A549 (cell line): ENCODE measurements around the gene NRXN3. TPM values are rescaled to one million over a fixed set of nuclear protein-coding genes. Genes with fewer than 3 reads are reported as not detected.

Experiments
- ATAC-seq, 2 experiments: fragments of 200-7000 bp in 1 of 2; fragments of >200 bp in 1 of 2; cut with Nextera tagmentation in 1 of 2; cut with Tn5 transposase in 1 of 2; 3 replicates each; pipeline versions ENCODE4 v1.8.0 to v1.9.1; 2018 to 2020; ENCODE audit warnings: mild to moderate bottlenecking in 1 of 2, moderate library complexity in 1 of 2
- CTCF ChIA-PET: fragments of 300-600 bp; sonication (Branson Sonifier 250); formaldehyde crosslinking; extraction: SDS; loops from one replicate; lab custom pipeline; 2021; ENCODE audit warnings: antibody characterized with exemption, inconsistent platforms; lab: Yijun Ruan, JAX
- POLR2A ChIA-PET: fragments of 350-600 bp; formaldehyde crosslinking; extraction: SDS; loops from one replicate; lab custom pipeline; 2021; ENCODE audit warnings: antibody characterized with exemption, inconsistent platforms; lab: Yijun Ruan, JAX
- DNase-seq, 2 experiments: peaks; one replicate each; pipeline versions ENCODE4 v3.0.0 to v3.0.0-alpha.2; 2011 to 2016; ENCODE audit warnings: low read depth in 1 of 2, low spot score in 1 of 2
- FAIRE-seq: peaks from 2 replicates; lab custom pipeline; 2011; peaks lifted over from hg19 to GRCh38; lab: Jason Lieb, UNC
- H3K27ac ChIP-seq, 2 experiments: fragments of >200 bp; sonication (Bioruptor Twin); formaldehyde crosslinking; 3 replicates each; pipeline ENCODE4 v1.5.1; 2016 to 2017
- H3K4me1 ChIP-seq: fragments of >200 bp; sonication (Bioruptor Twin); formaldehyde crosslinking; 3 replicates; pipeline ENCODE4 v1.6.1; 2016
- H3K4me2 ChIP-seq: fragments of >200 bp; sonication (Bioruptor Twin); formaldehyde crosslinking; 3 replicates; pipeline ENCODE4 v1.6.1; 2016
- H3K4me3 ChIP-seq: fragments of >200 bp; sonication (Bioruptor Twin); formaldehyde crosslinking; 3 replicates; pipeline ENCODE4 v1.5.1; 2016
- H3K9me3 ChIP-seq: fragments of >200 bp; sonication (Bioruptor Twin); formaldehyde crosslinking; 3 replicates; pipeline ENCODE4 v1.6.1; 2016
- CBX2 ChIP-seq: fragments of 200-600 bp; sonication (generic); IDR thresholded peaks from 2 replicates; pipeline ENCODE4 v1.6.1; 2016; ENCODE audit warnings: low read depth, mild to moderate bottlenecking, borderline replicate concordance
- CBX8 ChIP-seq: fragments of 200-600 bp; sonication (generic); IDR thresholded peaks from 2 replicates; pipeline ENCODE4 v1.6.1; 2016
- CEBPB ChIP-seq, 2 experiments: fragments of >200 bp in 1 of 2; sonication (Bioruptor Twin) in 1 of 2; formaldehyde crosslinking in 1 of 2; IDR thresholded peaks; 2 replicates each; pipeline ENCODE4 v1.6.1; 2012 to 2016
- CHD4 ChIP-seq: fragments of 200-600 bp; sonication (generic); IDR thresholded peaks from 2 replicates; pipeline ENCODE4 v1.6.1; 2016; ENCODE audit warnings: antibody characterized with exemption, mild to moderate bottlenecking, borderline replicate concordance
- EHF ChIP-seq: fragments of 250-450 bp; sonication (Bioruptor Pico); IDR thresholded peaks from 2 replicates; pipeline ENCODE4 v1.5.0; 2020; ENCODE audit warnings: mild to moderate bottlenecking
- EHMT2 ChIP-seq: fragments of 200-600 bp; sonication (generic); IDR thresholded peaks from 2 replicates; pipeline ENCODE4 v1.6.1; 2016; ENCODE audit warnings: antibody characterized with exemption, low read depth, mild to moderate bottlenecking, moderate library complexity
- EP300 ChIP-seq, 2 experiments: fragments of >200 bp; sonication (Bioruptor Twin); formaldehyde crosslinking; IDR thresholded peaks; 2 replicates in 1 of 2; 3 replicates in 1 of 2; pipeline ENCODE4 v1.6.1; 2016 to 2017
- ESRRA ChIP-seq: fragments of 150-350 bp; IDR thresholded peaks from 2 replicates; pipeline ENCODE4 v1.6.1; 2014; ENCODE audit warnings: mild to moderate bottlenecking, low read length, borderline replicate concordance
- FOXS1 ChIP-seq: fragments of 250-450 bp; sonication (Bioruptor Pico); IDR thresholded peaks from 2 replicates; pipeline ENCODE4 v1.5.0; 2020; ENCODE audit warnings: mild to moderate bottlenecking, moderate library complexity
- GATA3 ChIP-seq: IDR thresholded peaks from 2 replicates; pipeline ENCODE4 v1.6.1; 2012; ENCODE audit warnings: borderline replicate concordance
- HDAC2 ChIP-seq: fragments of 200-600 bp; sonication (generic); IDR thresholded peaks from 2 replicates; pipeline ENCODE4 v1.6.1; 2016
- HEYL ChIP-seq: fragments of 250-450 bp; sonication (Bioruptor Pico); IDR thresholded peaks from 2 replicates; pipeline ENCODE4 v1.8.0; 2021; ENCODE audit warnings: mild to moderate bottlenecking, moderate library complexity
- HOXB13 ChIP-seq: fragments of 250-450 bp; sonication (Bioruptor Pico); IDR thresholded peaks from 2 replicates; pipeline ENCODE4 v1.5.0; 2020; ENCODE audit warnings: low read depth, mild to moderate bottlenecking, moderate library complexity
- JUNB ChIP-seq: fragments of >200 bp; sonication (Bioruptor Twin); formaldehyde crosslinking; IDR thresholded peaks from 2 replicates; pipeline ENCODE4 v1.6.1; 2016
- NFE2L2 ChIP-seq: fragments of 150-350 bp; conservative IDR thresholded peaks from 2 replicates; pipeline ENCODE4 v1.6.1; 2014; ENCODE audit warnings: low read length
- POLR2A ChIP-seq: IDR thresholded peaks from 2 replicates; pipeline ENCODE4 v1.6.1; 2012; ENCODE audit warnings: mild to moderate bottlenecking, low read length
- POLR2AphosphoS2 ChIP-seq: conservative IDR thresholded peaks from 2 replicates; pipeline ENCODE4 v1.6.1; 2012; ENCODE audit warnings: low read length, improper control_type of control experiment, inconsistent platforms
- RAD21 ChIP-seq, 2 experiments: fragments of >200 bp in 1 of 2; sonication (Bioruptor Twin) in 1 of 2; formaldehyde crosslinking in 1 of 2; IDR thresholded peaks in 1 of 2; conservative IDR thresholded peaks in 1 of 2; 2 replicates in 1 of 2; 3 replicates in 1 of 2; pipeline ENCODE4 v1.6.1; 2012 to 2018; ENCODE audit warnings: inconsistent platforms in 1 of 2
- RCOR1 ChIP-seq: fragments of 150-350 bp; IDR thresholded peaks from 2 replicates; pipeline ENCODE4 v1.6.1; 2014; ENCODE audit warnings: antibody characterized with exemption, low read length, low read depth
- REST ChIP-seq: fragments of 200-600 bp; sonication (generic); IDR thresholded peaks from 2 replicates; pipeline ENCODE4 v1.6.1; 2016; ENCODE audit warnings: antibody characterized with exemption, mild to moderate bottlenecking, moderate library complexity
- RNF2 ChIP-seq: fragments of 200-600 bp; sonication (generic); IDR thresholded peaks from 2 replicates; pipeline ENCODE4 v1.6.1; 2016; ENCODE audit warnings: low read depth, mild to moderate bottlenecking, antibody characterized with exemption, moderate library complexity, borderline replicate concordance
- SREBF2 ChIP-seq: fragments of 450-650 bp; IDR thresholded peaks from 2 replicates; pipeline ENCODE4 v1.6.1; 2014; ENCODE audit warnings: mild to moderate bottlenecking, moderate library complexity
- ZFP36 ChIP-seq: fragments of 450-650 bp; IDR thresholded peaks from 2 replicates; pipeline ENCODE4 v1.6.1; 2014; ENCODE audit warnings: borderline replicate concordance; ENCODE audit not compliant: partially characterized antibody
- ZNF302 ChIP-seq: fragments of 250-450 bp; sonication (Bioruptor Pico); IDR thresholded peaks from 2 replicates; pipeline ENCODE4 v1.9.0; 2021; ENCODE audit warnings: inconsistent platforms, mild to moderate bottlenecking, moderate library complexity
- ZSCAN20 ChIP-seq: fragments of 250-450 bp; sonication (Bioruptor Pico); IDR thresholded peaks from 2 replicates; pipeline ENCODE4 v1.8.0; 2022; ENCODE audit warnings: mild to moderate bottlenecking, moderate library complexity
- WGBS: methylation state at CpG from one replicate; pipeline ENCODE4 v1.1.6; 2017; ENCODE audit errors: missing lambda C conversion rate; 5-methylcytosine and 5-hydroxymethylcytosine counted together
- polyA plus RNA-seq, 4 experiments: library from polyadenylated mRNA; depleted of rRNA in 3 of 4; stranded (reverse); fragments of >200 nt; fragmentation: RNase III in 1 of 4; extraction: RNeasy Plus Mini Kit Qiagen cat#74134 plus additional on column Dnase treatment in 1 of 4; gene quantifications; 2 replicates in 3 of 4; 3 replicates in 1 of 4; pipeline ENCODE4 v1.2.3, GENCODE V29; 2011 to 2017
- TF ChIP-seq, protein P1 (sequence below): fragments of 250-450 bp; sonication (Bioruptor Pico); IDR thresholded peaks from 2 replicates; pipeline ENCODE4 v1.5.0; 2020; ENCODE audit warnings: low read depth, mild to moderate bottlenecking, moderate library complexity

Gene NRXN3
- polyA plus RNA-seq, 2 of the 4 experiments (the other 2 are of a cell fraction): 0.62 to 2.3 TPM

DNA sequence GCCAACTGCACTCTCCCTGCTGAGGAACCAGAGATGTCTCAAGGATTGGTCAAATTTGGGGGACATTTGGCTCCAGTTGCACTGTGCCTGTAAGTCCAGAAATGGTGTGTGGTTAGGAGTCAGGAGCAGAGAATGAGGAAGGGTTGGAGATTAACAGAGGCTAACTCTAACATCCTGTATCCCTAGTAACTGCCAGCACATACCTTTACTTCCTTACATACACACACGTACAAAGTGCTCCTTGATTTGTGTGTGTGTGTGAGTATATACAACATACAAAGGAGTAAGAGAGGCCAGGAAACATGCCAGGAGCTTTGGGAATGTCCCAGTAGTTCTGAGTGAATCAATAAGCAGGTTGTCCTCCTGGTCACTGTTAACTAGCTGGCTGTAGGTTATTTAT, 39.8 kb upstream of the NRXN3 start:
- CTCF ChIA-PET: no interaction called here
- 81% methylated on average over 1 of the region's 1 CpG for WGBS
- POLR2A ChIA-PET: no interaction called here

DNA sequence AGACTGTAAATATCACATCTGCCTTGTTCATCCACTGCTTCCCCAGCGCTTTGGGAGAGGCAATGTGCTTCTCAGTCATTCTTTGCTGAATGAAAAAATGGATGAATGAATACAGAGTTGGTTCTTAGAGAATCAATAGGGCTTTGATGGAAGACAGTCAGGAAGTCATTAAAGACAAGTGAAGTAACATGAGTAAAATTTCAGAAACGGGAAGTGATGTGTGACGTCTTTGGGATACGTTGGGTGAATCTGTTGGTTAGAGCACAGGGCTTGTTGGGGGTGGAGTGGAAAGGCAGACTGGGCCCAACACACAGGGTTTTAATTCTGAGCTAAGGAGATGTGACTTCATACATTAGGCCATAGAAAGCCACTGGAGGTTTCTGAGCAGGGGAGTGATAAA, 39.0 kb upstream of the NRXN3 start:
- Histone ChIP-seq H3K4me3 (no peak overlapping the region), H3K9me3 (no peaks in the 10 kb centered on the region), H3K27ac (no peak overlapping the region)
- WGBS: 68% methylated on average over 4 of the region's 4 CpGs
- ChIA-PET CTCF (no interaction called here), POLR2A (no interaction called here)
- ATAC-seq (no peak), DNase-seq (no peak)
- TF ChIP-seq EHMT2 (no peak), EP300 (IDR thresholded peaks at IDR 0.05) (no peak), ZNF302 (CRISPR knock-in tag) (no peak), FOXS1 (CRISPR knock-in tag) (no peak), ESRRA (no peak), CBX2 (no peak), JUNB (no peak), CEBPB (IDR thresholded peaks at IDR 0.05) (no peak), CHD4 (no peak), NFE2L2 (no peak), GATA3 (no peak), HOXB13 (CRISPR knock-in tag) (no peak), POLR2AphosphoS2 (no peak), REST (no peak), SREBF2 (no peak), ZFP36 (no peak), RNF2 (no peak), HEYL (CRISPR knock-in tag) (no peak), RAD21 (conservative IDR thresholded peaks at IDR 0.05 in 1 of 2, IDR thresholded peaks at IDR 0.05 in 1 of 2) (no peak)
- TF ChIP-seq, protein P1, sequence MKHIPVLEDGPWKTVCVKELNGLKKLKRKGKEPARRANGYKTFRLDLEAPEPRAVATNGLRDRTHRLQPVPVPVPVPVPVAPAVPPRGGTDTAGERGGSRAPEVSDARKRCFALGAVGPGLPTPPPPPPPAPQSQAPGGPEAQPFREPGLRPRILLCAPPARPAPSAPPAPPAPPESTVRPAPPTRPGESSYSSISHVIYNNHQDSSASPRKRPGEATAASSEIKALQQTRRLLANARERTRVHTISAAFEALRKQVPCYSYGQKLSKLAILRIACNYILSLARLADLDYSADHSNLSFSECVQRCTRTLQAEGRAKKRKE (CRISPR knock-in tag): no peak
- TF ChIP-seq, all 56 proteins: peak for 0
- no peak for FAIRE-seq
- Histone ChIP-seq H3K4me2 (no peak overlapping the region), H3K4me1 (peaks cover 21% of the 10 kb centered on the region)

More for the DNA sequence above, 39.8 kb upstream of the NRXN3 start:
- no peak for DNase-seq
- no peak for TF ChIP-seq ZSCAN20 (CRISPR knock-in tag)
- no peak for TF ChIP-seq CBX8
- TF ChIP-seq EHF: no peak
- no peak for TF ChIP-seq ZFP36
- TF ChIP-seq HEYL (CRISPR knock-in tag): no peak
- no peak for TF ChIP-seq SREBF2
- TF ChIP-seq HDAC2: no peak
- no peak for TF ChIP-seq POLR2A
- TF ChIP-seq RCOR1: no peak
- H3K4me1 ChIP-seq: peaks cover 12% of the 10 kb centered on the region
- H3K9me3 ChIP-seq: no peaks in the 10 kb centered on the region
- no peak overlapping the region for H3K4me2 ChIP-seq
- no peak overlapping the region for H3K27ac ChIP-seq
- no peak for ATAC-seq
- FAIRE-seq: no peak
- no peak overlapping the region for H3K4me3 ChIP-seq
